Stimulated activated naive CD4-positive, alpha-beta T cell treated with Interleukin-2 at 50 U/mL for 16 hours (primary cell): ENCODE data around the gene ATF7.

ENCODE experiments used
- DNase-seq: peaks from one replicate; lab custom pipeline; 2025; lab: John Stamatoyannopoulos, UW

The ATF7 gene

DNA sequence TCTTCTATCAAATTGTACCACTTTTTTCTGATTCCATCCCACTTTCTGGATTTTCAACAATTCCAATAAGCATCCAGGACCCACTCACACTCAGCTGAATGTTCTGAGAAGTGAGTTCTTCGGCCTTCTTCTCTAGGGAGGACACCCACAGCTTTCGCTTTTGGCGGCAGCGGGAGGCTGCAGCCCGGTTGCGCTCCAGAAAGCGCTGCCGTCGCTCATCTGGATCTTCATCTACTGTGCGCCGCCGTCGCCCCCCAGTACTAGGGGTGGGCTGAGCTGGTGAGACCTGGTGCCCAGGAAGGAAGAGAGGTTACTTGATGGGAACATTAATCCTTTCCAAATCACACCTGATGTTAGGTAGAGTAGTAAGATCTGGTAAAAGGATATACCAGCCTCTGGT is 101.7 kb downstream of the ATF7 start:
- DNase-seq = no peak

DNA sequence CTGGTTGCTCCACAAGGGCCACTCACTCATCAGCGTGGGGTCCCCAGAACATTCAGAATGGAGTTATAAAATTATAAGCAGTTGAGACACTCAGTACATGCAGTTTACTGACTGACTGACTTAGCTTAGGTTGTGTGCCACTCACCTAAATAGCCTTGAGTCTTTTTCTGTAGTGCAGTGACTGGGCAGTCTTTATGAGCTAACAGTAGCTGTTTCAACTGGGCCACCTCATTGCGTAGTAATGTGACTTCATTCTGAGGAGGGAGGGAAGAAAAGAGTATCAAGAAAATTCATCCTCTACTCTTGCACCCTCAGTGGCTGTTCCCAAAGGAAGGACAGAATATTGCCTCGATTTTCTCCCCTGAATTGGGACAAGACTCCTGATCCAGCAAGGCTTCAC is 103.1 kb downstream of the ATF7 start:
- DNase-seq = no peak

DNA sequence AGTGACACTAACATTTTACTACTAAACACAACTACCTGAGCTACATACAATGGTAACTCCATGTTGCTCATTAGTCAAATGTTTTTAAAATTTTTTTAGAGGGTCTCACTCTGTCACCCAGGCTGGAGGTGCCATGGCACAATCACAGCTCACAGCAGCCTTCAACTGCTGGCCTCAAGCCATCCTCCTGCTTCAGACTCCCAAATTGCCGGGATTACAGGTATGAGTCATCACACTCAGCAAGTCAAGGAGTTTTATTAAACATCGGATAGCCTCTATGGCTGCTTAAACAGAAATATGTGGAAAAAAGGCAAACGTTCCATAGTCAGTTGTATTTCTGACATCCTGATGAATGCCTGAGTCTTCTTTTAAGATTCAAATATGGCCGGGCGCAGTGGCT is 107.8 kb downstream of the ATF7 start:
- no peak for DNase-seq

DNA sequence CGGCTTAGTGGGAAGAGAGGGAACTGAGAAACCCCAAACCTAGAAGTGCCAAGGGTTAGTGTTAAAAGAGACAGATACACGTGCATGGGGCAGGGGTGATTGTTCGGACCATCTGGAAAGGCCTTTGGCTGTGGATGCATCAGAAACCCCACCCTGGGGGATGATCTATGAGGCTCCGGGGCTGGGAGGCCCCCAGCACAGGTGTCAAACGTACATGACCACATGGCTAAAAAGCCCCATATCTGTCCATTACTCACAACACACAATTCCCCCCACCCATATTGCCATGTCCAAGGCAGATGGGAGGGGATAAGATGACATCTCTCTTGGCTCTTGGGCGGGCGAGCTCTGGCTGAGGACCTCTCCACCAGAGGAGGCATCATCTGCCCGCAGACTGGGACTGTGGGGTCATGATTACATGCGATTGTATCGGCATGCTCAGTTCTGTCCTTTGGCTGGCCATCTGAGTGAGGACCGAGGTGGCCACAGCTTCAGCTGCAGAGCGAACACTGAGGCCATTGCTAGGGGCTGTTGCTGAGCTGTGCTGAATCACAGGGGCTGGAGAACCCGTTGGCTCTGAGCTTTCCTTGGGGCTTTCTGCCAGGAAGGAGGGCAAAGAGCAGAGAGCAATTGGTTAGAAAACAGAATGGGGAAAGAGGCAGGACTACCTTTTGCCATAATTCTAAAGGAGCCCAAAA is 109.3 kb downstream of the ATF7 start:
- DNase-seq = no peak

DNA sequence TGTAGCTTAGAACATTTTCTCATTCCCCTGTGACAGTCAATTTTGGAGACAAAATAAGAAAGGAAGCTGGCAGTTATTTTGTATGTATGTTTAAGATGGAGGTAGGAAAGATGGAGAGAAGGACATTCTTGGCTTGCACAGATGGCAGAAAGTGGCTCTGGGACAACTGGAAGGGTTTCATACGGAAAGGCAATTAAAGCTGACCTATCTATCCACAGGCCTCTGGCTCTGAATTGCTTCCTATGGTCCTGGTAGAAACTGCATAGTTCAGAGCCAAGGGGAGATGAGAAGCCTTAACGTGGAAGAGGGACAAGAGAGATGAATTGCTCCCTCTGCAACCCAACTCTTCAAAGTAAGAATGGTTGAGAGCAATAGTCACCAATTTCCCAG is 110.9 kb downstream of the ATF7 start:
- DNase-seq = no peak

DNA sequence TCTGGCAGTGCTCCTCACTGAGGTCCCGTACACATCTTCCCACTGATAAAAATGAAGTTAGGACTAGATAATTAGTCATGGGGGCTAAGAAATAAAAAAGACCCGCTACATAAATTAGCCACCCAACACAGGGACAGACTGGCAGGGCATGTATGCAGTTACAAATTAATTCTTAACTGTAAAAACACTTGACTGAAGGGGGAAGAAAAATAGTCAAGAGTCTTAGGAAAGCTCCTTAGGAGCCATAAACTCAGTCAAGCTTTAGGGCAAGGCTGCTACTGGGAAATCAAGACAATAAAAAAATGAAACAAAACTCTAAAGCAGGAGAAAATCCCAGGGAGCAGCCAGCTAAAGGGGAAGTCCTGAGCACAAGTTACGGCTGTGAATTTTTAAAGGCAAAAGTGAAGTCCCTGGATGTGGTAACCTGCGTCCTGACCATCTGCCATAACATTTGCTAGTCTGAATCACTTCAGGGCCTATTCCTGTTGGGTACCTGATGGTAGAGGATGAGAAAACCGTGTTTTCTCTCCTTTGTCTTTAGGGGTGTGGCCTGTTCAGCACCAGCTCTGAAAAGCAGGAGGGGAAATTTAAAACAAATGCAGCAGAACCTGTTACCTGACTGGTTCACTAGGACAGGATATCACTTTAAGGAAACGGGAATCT is 111.4 kb downstream of the ATF7 start:
- no peak for DNase-seq

DNA sequence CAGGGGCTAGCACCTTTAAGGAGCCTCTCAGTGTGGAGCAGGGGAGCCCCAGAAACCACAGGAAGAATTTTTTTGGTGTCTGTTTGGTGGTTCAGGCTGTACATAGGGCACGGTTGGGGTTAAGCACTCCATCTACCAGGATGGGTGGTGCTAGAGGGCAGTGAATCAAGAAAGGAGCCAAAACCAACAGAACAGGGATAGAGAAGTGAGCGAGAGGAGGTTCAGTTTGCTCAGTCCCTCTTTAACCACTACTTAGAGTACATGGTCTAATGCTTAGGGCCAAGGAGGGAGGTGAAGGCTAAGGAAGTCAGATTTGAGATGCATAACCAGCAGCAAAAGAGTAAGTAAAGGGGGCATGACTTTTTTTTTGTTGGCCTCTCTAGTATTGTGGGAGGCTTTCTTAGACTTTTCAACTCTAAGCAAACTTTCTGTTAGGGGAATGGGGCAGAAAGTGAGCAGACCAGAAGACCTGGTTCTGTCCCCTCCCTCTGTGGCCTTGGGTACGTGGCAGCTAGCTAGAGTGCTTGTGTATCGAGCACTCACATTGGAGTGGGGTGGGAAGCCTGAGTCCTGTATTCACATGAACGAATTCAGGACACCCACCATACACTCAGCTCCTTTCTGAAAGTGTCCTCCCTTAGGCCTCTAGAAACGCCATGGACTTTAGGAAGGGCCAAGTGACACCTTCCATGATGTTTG is 112.3 kb downstream of the ATF7 start:
- no peak for DNase-seq

DNA sequence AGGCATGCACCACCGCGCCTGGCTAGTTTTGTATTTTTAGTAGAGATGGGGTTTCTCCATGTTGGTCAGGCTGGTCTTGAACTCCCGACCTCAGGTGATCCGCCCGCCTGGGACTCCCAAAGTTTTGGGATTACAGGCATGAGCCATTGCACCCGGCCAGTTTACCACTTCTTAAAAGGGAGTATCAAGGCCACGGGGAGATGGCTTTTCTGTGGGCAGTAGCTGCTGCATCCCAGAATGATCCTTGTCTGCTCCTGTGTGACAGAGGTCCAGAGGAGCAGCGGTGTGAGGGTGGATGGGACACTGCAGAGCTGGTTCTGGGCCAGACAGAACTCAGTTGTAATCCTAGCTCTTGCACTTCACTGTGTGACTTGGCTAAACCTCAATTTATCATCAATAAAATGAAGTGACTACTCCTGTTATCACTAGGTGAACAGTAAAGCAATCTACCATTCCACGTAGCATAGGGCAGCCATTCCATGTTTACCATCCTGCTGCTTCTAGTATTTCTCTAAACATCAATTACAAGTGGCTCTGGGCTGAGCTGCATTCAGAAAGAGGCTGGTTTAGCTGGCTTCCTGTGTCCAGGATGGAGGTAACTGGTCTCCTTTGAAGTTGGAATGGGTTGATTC is 115.9 kb downstream of the ATF7 start:
- DNase-seq = no peak

DNA sequence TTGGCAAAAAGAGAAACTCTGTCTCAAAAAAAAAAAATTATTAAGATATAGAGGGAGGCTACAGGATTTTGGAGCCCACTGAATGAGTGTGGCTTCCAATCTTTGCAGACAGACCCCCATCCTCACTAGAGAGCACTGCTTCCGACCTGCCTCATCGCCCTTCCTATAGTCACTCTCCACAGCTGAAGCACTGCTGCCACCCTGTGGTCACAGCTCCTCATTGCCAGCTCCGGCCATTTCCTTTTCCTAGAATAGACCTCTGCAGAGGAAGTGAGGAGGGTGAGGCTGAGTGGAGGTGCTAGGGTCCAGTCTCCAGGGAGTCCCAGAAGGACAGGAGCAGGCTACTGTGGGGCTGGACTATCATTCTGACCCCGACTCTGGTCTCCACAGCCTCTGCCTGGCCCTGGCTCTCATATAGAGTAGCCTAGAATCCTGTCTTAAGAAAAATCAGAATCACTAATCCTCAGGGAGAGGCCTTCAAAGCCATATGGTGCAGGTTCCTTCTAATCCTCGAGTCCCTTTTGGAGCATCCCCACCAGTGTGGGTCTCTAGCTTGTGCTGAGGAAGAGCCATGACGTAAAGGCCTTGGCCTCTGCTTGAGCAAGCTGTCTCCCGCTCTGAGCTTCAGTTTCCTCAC is 117.5 kb downstream of the ATF7 start:
- DNase-seq = peak; percentile 72

DNA sequence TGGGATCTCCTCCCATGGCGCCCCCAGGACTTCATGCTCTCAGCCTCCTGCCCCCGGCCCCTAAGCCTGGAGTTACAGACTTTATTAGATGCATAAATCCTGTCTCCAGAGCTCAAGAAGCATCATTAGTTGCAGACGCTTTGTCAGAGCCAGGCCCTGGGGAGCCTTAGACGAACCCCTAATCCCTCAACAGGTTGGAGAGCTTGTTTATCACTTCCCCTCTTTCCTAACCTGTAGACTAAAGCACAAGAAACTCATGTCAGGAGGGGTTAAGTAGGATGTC is 118.6 kb downstream of the ATF7 start:
- DNase-seq = no peak

DNA sequence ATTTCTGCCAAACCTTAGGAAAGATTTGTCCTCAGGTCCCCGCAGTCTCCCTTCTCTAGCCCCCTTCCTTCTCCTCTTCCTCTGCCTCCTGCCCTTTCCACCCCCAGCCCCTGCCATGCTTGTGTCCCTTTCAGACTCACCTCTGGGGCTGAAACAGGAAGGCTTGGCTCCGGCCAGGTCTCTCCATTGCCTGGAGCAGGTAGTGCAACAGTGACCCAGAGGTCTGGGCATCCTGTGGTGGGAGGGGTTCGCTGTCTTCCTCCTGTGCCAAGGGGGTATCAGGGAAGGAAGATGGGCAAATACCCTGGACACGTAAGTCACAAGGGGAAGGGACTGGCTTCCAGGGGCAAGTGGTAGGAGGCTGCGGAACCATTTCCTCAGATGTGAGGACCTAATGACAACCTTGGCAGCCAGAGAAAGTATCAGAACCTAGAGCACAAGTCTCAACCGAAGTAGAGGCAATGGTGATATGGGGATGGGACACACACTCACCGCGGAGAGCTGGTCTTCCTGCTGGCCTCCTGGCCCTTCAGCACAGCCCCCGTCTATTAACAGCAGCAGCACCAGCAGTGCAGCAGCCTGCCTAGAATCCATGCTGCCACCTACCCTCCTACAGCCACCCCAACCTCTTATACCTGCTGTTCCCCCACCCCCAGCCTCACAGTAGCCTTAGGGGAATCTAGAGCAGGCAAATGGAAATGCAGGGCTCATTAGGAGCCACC is 119.1 kb downstream of the ATF7 start, which contains the start of gene NPFF:
Gene NPFF, minus strand, starts transcription at position 604 of the 722 bp plus-strand sequence. Its CDS starts 10 bp downstream, at position 594.
- no peak for DNase-seq

DNA sequence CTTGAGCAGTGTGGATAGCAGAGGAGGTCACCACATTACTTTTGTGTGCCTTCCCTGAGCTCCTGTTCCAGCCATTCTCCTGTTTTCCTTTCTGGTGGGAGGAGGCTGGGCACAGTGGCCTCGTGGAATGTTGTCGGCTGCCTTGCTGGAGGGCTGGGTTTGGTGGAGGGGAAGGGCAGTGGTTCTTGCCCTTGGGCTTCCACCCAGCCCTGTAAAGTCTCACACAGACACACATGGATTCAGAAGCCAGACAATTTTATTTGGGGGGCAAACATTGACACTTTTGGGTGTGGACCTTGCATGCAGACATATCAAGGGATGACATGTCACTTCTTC is 119.8 kb downstream of the ATF7 start:
- no peak for DNase-seq

DNA sequence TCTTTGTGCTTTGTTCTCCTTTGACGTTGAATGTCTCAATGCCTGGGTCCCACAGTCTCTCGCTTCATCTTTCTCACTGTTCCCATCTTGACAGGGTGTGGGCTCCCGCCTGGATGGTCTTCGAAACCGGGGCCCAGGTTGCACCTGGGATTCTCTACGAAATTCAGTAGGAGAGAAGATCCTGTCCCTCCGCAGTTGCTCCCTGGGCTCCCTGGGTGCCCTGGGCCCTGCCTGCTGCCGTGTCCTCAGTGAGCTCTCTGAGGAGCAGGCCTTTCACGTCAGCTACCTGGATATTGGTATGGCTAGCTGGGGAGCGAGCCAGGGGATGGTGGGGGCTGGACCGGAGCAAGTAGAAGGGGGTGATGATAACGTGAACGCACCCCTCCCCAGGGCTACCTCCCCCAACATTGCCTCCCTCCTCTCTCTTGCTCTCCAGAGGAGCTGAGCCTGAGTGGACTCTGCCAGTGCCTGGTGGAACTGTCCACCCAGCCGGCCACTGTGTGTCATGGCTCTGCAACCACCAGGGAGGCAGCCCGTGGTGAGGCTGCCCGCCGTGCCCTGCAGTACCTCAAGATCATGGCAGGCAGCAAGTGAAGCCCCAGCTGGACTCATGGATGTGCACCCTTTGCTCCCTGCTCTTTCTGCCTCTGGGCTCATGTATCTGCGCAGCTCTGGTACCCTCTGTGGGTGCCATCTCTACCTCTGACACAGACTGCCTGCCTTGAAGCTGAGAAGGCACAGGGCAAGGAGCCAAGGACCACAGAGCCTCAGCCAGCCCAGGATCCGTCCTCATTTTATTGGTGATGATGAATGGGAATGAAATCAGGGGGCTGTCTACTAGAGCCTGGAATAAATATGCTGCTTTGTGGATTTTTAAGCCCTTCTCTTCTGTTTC is 120.4 kb downstream of the ATF7 start:
- DNase-seq = no peak

DNA sequence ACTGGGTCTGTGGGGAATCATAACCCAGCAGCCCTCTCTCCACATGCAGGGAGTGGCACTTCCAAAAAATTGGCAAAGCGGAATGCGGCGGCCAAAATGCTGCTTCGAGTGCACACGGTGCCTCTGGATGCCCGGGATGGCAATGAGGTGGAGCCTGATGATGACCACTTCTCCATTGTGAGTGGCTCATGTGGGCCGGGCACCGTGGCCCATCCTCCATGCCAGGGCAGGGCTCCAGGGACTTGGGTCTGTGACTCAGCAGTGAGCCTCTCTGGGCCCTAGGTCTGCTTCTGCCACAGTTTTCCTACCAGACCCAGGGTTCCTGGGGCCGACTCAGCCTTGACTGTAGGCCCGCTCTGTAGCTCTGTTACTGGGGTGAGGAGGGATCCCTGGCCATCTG is 121.1 kb downstream of the ATF7 start:
- DNase-seq = no peak

DNA sequence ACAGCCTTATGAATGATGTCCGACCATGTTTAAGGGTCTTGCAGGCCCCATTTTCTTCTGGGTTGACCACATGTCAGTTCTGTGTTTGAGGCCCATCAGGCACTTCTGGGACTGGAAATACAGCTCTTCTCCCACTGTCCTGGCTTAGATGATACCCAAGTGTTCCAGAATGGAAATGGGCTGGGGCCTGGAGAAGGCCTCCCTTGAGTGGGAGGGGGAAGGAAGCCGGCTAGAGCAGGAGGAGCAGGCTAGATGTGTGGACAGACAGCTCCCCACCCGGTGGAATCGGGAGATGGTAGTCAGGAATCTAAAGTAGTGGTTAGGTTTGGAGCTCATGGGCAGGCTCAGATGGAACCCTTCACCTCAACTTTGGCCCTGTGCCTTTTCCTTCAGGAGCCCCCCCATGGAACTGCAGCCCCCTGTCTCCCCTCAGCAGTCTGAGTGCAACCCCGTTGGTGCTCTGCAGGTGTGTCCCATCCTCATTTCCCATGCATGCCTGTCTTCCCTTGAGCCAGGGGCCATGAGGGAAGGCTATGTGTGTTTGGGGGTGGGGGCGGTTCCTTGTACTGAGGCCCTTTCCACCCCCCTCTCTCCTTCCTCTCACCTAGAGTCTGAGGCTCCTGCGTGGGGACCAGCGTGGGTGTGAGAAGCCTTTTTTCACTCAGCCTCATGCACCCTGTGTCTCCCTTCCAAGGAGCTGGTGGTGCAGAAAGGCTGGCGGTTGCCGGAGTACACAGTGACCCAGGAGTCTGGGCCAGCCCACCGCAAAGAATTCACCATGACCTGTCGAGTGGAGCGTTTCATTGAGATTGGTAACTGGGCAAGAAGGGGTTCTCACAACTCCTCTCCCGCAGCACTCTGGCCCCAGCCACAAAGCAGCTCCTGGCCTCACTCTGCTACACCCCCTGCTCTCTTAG is 121.9 kb downstream of the ATF7 start:
- no peak for DNase-seq

DNA sequence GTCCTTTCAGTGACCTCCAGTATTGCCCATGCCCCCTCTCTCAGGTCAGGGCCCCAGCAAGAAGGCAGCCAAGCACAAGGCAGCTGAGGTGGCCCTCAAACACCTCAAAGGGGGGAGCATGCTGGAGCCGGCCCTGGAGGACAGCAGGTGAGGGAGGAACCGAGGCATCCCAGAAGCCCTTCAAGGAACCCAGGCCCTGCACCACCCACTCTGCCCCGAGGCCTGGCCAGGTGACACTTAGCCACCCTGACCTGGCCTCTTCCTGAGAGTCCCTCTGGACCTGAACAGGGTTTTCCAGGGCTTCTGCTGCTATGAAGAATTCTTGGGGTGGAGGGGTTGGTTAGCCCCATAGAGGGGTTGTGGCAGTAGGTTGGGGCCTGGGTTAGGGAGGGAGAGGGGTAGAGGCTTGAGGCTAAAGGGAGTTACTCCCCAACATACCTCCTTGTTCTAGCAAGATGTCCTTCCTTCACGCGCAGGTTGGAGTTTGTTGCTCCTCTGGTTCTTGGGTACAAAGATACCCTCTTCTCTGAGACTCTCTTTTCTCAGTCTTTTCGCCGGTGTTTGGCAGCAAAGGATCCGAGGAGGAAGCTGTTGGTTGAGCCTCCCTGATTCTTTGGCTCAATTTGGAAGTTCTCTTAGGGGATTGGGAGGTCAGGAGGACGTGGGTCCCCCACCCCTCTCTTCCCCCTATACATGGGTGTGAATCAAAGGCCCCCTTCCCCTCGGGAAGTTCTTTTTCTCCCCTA is 123.0 kb downstream of the ATF7 start:
- no peak for DNase-seq

DNA sequence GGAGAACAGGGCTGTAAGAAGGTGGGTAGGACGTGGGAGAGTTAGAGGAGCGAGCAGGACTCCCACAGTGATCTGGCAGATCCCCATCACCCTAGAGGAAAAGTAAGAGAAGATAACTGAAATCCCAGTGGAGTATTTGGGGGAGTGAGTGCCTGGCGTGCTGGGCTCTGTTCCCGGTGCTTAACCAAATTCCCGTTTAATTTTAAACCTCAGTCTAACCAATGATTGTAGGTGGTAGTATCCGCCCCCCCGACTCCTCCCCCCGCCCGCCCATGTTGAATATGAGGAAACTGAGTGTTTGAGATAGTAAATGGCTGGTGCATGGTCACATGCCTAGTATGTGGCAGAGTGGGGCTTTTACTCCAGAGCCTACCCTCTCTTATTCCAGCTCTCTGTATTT is 123.9 kb downstream of the ATF7 start:
- no peak for DNase-seq

DNA sequence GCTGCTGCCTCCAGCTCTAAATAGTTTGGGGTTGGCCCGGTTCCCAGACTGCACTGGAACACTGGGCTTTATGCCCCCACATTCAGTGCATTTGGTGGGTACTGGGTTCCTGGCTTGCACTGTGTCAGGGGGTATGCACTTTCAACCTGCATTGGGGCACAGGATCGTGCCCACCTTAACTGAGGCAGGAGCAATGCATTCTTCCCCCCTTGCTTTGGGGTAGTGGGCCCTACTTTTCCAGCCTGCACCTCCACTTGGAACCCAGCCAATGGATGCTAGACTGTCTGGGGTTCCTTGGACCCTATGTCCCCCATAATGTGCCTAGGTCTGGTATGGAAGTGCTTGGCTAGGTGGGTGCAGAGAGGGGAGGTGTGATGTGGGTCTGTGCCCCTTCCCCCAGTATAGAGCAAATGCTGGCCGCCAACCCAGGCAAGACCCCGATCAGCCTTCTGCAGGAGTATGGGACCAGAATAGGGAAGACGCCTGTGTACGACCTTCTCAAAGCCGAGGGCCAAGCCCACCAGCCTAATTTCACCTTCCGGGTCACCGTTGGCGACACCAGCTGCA is 124.5 kb downstream of the ATF7 start:
- DNase-seq = no peak
